ENCODE results near the gene DAPK3.

- TF ChIP-seq CTCF (IDR thresholded peaks at IDR 0.05) (no peak), POLR2A (IDR thresholded peaks at IDR 0.05) (no peak)
Observed at GRCh38 chr19:3970313-3970807, 539 bp downstream of the DAPK3 start.
